Activated naive CD4-positive, alpha-beta T cell (primary cell): ENCODE measurements around the gene SLC9B2.
A peak's percentile ranks its signal among the peaks of the same experiment; 100 is the strongest.

ENCODE experiments used
- DNase-seq, 4 experiments: peaks; one replicate each; lab custom pipeline; 2025; lab: John Stamatoyannopoulos, UW

SLC9B2 gene

GRCh38 chr4:103076747-103077347 lies at the start of gene SLC9B2:
Gene SLC9B2, minus strand, starts transcription at chr4:103076761. Its CDS starts 9,211 bp downstream, at chr4:103067550.
- DNase-seq: no peak

GRCh38 chr4:103126126-103126525 lies 49.6 kb upstream of the SLC9B2 start:
- DNase-seq: no peak

DNA sequence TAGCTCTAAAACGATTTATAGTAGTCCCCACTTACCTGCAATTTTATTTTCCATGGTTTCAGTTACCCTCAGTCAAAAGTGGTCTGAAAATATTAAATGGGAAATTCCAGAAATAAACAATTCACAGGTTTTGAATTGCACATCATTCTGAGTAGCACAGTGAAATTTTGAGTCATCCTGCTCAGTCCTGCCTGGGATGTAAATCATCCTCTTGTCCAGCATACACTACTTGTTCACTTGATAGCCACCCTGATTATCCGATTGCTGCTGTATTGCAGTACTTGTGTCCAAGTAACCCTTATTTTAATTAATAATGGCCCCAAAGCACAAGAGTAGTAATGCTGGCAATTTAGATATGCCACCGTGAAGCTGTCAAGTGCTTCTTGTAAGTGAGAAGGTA lies 46.6 kb upstream of the SLC9B2 start:
- no peak for DNase-seq

DNA sequence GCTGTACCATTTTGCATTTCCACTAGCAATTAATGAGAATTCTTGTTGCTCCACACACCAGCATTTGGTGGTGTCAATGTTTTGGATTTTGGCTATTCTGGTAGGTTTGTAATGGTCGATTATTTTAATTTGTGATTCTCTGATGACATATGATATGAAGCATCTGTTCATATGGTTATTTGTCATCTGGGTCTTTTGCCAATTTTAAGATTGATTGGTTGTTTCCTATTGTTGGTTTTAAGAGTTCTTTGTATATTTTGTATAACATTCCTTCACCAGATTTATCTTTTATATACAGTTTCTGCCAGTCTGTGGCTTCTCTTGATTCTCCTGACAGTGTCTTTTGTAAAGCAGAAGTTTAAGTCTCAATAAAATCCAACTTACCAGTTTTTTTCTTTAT lies 41.6 kb upstream of the SLC9B2 start:
- DNase-seq: no peak

DNA sequence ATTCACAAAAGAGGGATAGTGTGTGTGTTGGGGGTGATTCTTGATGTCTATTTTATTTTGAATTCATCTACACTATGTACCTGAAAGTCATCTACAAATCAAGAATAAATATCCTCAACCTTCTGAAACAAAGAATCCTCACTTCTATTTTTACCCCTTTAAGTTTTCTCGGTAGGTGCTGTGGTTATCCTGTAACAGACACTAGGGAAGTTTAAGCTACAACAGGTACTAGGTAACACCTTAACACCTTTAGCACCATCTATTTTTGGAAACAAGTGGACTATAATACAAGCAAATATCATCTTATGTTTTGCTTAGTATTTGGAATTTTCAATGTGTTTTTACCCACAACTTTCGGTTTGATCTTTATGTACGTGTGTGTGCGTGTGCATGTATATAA lies 35.0 kb upstream of the SLC9B2 start:
- no peak for DNase-seq

GRCh38 chr4:103108542-103108941 lies 32.0 kb upstream of the SLC9B2 start:
- no peak for DNase-seq

- no peak for DNase-seq
Measured at GRCh38 chr4:103105558-103106356, 29.2 kb upstream of the SLC9B2 start.

GRCh38 chr4:103104886-103105285 lies 28.3 kb upstream of the SLC9B2 start:
- no peak for DNase-seq

DNA sequence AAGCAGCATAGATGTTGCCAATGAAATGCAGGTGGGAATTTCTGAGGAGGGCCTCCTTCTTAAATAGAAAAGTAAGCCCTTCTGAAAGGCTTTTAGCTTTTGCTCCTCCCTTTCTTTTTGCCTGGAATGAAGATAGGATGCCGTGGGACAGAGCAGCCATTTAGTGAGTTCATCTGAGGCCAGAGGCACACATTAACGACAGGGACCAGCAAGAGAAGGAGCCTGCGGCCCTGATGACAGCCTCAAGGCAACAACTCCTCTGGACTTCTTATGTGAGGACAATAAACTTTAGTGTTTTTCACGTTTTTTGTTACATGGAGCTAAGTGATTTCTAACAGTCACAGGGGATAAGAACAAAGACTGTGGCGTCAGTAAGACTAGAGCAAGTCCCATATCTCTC lies 24.1 kb upstream of the SLC9B2 start:
- no peak for DNase-seq

- DNase-seq: peak in 1 of 4 experiments; percentile 1
Measured at GRCh38 chr4:103099691-103100392, 23.3 kb upstream of the SLC9B2 start, which contains the start of gene BDH2. Gene BDH2, minus strand, starts transcription at chr4:103099834. Its CDS starts 3,580 bp downstream, at chr4:103096254.

GRCh38 chr4:103098756-103099440 lies 22.3 kb upstream of the SLC9B2 start:
- DNase-seq: no peak

DNA sequence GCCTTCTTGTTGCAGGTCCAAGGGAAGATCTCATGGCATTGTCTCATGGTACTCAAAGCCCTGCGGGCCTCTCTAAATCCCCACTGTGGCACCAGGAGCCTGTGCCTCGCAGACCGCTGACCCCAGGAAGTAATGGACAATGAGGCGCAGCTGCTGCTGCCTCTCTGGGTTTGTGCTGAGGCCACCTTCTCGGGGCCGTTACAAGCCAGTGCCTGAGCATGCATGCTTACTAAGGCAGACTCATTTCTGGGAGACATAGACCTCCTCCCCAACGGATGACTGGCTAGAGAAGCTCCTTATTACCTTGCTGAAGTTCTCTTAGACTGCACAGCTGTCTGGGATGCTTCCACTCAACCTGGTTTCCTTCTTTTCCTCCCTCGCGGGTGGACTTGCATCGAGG lies 21.8 kb upstream of the SLC9B2 start:
- no peak for DNase-seq

DNA sequence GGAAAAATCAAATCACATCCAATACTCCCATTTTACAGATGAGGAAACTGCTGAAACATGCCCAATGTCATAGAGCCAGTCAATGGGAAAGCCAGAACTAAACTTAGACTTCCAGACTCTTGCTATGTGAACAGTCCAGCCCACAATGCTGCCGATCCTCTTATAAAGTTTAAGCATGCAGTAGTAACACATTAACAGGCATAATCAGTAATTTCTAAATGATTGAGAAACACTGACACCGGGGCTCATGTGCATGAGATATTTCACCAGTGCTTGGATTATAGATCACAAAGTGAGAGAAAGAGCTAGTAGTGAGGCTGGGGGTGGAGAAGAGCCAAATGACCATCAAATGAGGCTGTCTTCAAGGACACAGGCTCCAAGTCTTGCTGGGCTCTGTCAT lies 20.6 kb upstream of the SLC9B2 start:
- no peak for DNase-seq

DNA sequence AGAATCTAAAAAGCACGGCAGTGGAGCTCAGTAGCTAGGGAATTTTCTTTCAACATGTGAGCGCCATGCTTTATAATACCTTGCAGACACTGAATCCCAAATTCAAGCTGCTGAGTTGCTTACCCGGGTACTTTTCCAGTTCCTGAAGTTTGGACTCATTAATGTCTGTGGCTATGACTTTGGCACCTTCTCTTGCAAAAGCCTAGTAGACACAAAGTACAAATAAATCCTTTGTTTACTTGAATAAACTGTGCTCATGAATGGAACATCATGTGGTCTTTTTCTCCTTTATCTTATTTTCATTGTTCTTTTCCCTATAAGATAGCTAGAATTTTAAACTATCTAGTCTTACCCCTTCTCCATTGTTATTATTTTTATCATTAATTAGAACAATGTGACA lies 18.5 kb upstream of the SLC9B2 start:
- DNase-seq: no peak

DNA sequence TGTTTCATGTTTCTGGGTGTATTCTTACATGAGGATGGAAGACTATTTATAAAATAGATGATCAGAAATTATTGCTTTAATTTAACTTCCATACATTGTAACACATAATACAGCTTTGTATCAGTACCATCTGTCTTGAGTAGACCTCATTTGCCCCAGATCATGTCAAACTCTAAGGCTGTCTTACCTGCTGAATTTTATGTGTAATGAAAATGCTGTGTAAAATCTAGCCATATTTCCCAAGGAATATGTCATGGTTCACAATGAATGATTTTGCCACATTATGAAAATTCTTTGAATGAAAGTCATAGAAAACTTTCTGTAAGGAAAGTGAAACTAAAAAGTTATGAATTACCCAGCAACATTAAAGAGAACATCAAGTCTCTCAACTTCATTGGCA lies 15.7 kb upstream of the SLC9B2 start:
- no peak for DNase-seq

DNA sequence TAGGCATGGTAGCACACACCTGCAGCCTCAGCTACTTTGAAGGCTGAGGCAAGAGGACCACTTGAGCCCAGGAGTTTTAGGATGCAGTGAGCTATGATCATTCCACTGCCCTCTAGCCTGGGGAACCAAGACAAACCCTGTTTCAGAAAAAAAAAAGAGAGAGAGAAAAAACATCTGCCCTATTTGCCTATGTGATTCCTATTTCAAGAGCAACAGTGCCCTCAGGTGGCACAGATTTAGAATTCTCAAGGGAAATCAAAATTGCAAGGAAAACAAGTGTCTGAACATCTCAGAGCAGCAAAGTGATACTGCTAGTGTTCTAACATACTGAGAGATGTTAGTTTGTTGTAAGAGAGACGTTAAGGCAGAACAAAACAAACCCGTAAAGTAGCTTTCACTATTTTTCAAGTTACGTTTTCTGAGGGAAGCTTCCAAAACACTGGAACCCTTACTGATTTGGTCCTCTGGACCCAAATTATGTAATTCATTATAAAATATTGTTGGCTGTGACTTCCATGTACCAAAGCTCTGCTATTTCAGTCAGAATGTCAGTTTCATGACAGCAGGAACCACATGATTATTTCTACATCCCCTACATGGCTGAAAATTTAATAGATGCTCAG lies 15.2 kb upstream of the SLC9B2 start:
- peak in 2 of 4 experiments; percentile 2 for DNase-seq

GRCh38 chr4:103089481-103089880 lies 12.9 kb upstream of the SLC9B2 start:
- no peak for DNase-seq

GRCh38 chr4:103086551-103086950 lies 10.0 kb upstream of the SLC9B2 start:
- DNase-seq: no peak

DNA sequence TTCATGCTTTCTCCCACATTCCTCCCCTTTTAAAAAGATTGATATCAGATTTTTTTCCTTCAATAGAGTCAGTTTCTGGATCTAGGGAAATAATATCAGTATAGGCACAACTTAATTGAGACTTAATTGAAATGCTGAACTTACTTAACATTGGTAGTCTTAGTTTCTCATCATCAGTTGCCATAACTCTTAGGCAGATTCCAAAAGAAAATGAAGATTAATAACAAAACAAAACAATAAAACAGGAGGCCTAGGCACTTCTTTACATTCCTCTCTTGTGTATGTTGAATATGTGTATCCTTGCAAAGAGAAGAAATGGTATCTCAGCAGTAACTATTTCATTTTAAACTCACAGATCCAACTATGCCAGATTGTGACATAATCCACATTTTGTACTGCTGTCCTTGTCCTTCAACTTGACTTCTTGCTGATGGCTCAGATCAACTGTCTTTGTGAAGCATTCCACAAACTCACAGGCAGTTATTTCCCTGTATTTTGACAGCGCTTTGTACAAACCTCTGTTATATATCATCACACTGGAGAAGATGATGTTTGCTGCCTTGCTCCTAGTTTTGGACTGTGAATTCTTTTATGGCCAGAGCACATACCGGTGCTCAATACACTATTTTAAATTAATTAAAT lies 9.1 kb upstream of the SLC9B2 start:
- DNase-seq: no peak

- DNase-seq: no peak
Measured at GRCh38 chr4:103079621-103080020, 3.1 kb upstream of the SLC9B2 start.
